ENCODE measurements around the gene MPV17.

- TF ChIP-seq POLR2A (IDR thresholded peaks at IDR 0.05) = no peak
- TF ChIP-seq CTCF (IDR thresholded peaks at IDR 0.05) = no peak
- no peak for TF ChIP-seq POLR2AphosphoS5 (IDR thresholded peaks at IDR 0.05)
These were observed 59.3 kb downstream of the MPV17 start for GRCh38 chr2:27263287-27264252.

Measured in breast epithelium (tissue), 3 donors.